HG02798 (cell line): ENCODE measurements around the gene CNEP1R1.

Experiments used
- ATAC-seq: cut with Tn5 transposase; IDR thresholded peaks from one replicate; pipeline ENCODE4 v1.9.1; 2021; ENCODE audit warnings: mild to moderate bottlenecking; ENCODE audit not compliant: unreplicated experiment, poor library complexity

Gene CNEP1R1

GRCh38 chr16:50059111-50059510 is 34.1 kb downstream of the CNEP1R1 start:
- ATAC-seq: no peak

DNA sequence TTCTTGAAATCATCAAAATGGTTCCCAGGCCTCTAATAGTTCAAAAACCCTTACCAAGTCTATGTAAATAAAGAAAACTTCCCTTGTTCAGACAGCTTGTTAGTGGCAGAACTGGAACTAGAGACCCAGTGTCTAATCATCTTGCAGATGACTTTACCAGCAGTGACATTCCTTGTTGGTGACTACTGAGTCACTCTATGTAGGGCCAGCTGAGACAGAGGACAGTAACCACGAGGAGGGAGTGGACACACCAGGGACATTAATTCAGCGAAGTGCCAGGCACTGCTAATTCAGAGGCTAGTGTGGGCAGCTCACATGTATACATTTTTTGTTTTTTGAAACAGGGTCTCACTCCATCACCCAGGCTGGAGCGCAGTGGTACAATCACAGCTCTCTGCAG is 34.6 kb downstream of the CNEP1R1 start:
- ATAC-seq: no peak

DNA sequence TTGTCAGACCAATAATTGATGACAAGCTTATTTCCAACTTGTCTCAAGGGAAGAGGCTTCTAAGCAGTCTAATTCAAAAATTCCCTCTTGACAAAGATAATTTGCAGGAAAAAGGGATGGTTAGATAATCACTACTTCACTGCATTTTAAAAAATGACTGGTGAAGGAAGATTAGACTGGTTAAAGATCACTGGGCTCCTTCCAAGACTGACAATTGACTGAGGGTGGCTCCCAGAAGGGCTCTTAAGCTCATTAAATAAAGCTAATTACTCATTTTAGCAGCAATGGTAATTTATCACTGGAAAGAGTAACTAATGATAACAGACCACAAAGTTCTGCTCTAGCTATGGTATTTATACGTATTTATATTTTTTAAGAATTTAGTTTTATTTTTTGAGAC is 36.3 kb downstream of the CNEP1R1 start:
- ATAC-seq: no peak

DNA sequence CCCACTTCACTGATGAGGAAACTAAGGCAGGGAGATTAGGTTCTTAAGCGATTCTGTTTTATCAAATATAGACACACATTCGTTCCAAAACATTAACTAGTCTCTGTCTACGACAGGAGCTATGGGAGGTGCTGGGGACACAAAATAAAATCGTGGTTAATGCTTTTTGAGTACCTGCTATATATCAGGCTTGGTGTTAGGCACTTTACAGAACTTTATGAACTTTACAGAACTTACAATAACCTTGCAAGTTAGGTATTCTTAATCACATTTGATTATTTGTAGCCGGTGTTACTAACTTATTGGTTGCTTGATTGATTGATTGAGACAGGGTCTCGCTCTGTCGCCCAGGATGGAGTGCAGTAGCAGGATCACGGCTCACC is 40.2 kb downstream of the CNEP1R1 start:
- ATAC-seq: no peak

- ATAC-seq: peak; percentile 85
Observed at GRCh38 chr16:50065624-50066481, 40.8 kb downstream of the CNEP1R1 start, which contains the start of gene HEATR3. HEATR3 (plus strand) TSS chr16:50065970; CDS start chr16:50066132, 162 bp downstream.

GRCh38 chr16:50066482-50067289 is 41.7 kb downstream of the CNEP1R1 start:
- ATAC-seq: no peak

DNA sequence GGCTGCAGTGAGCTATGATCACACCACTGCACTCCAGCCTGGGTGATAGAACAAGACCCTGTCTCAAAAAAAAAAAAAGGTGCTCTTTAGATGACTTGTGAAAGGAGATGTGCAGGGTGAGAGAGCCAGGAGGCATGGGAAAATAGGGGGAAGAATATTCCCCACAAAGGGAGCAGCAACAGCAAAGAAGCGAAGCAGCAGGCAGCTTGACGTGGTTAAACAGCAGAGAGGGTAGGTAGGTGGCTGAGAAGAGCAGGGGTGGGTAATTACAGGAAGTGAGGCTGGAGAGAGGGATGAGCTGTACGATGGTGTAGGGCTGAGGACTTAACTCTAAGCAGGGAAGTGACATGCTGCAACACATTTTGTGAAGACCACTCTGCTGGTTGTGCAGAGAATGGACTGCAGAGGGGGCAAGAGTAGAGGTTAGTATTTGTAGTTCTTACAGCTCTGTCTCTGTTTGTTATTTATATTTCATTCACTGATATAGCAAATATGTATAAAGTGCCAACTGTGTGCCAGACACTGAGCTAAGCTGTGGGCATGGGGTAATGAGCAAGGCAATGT is 42.3 kb downstream of the CNEP1R1 start:
- ATAC-seq: no peak

- ATAC-seq: no peak
Observed at GRCh38 chr16:50068550-50068949, 43.5 kb downstream of the CNEP1R1 start.

GRCh38 chr16:50069060-50069459 is 44.0 kb downstream of the CNEP1R1 start:
- no peak for ATAC-seq

DNA sequence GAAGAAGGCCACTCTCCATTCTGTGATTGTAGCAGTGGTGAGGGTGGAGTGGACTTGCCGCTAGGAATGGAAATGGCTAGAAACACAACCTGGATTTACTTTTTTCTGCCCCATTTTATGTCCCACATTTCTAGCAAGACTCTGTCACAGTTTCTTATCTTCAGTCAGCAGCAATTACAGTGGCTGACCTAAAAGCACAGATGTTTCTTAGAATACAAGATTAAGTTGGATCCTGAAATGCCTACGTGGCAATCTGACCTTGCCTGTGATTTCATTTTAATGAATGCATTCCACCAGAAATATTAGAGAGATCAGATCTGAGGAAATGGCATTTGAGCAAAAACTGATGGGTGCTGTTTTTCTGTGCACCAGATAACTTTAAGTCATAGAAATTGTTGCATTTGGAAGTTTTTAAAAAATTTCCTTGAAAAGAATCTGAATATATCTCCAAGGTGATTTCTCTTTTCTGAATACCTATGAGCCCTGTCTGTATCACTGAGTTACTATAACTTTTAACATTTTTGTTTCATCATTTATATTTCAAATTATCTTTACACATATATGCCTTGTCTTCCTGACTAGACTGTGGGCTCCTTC is 46.1 kb downstream of the CNEP1R1 start:
- no peak for ATAC-seq

DNA sequence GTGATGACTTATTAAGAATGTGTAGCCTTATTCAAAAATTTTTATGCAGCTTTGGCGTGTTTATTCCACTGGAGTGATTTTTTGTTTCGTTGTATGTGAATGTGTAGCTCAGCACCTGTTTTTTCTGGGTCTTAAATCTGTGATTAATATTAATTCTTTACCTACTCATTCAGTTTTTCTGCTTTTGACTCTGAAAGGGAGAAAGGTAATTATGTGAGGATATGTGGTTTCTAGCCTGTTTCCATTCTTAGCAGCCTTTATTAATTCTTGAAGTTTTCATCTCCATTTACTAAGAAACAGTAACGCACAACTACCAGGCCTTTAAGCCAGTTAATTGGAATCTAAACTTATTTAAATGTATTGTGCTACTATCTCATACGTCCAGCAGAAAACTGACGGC is 47.7 kb downstream of the CNEP1R1 start:
- ATAC-seq: no peak

DNA sequence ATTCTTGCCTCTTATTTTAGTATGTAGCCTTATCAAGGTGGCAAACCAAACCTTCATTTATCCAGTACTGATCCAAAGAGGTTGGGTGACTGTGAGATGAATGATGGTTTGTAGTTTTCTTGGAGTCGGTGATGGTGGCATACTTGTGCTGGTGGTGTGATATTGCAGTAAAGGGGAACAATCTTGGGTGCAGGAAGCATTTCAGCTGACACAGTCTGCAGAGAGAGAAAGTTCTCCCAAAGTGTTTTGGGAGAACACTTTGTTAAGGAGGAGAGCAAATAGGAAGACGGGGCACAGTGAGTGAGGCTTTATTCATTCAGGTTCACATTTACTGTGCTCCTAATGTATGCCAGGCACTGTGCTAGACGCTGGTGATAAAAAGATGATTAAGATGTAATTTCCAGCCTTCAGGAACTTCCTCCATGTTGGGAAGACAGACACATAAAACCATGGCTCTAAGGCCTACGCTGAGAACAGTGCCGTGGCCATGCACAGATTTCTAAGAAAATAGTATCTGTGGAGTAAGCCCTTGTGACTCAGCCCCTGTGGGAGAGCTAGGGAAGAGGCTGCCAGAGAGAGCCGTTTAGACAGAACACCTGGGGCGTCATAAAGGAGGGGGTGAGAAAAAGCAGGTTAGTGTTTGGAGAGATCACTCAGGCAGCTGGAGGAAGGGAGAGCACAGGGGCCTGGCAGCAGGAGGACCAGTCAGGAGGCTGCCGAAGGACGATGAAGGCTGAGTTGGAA is 54.5 kb downstream of the CNEP1R1 start:
- no peak for ATAC-seq

DNA sequence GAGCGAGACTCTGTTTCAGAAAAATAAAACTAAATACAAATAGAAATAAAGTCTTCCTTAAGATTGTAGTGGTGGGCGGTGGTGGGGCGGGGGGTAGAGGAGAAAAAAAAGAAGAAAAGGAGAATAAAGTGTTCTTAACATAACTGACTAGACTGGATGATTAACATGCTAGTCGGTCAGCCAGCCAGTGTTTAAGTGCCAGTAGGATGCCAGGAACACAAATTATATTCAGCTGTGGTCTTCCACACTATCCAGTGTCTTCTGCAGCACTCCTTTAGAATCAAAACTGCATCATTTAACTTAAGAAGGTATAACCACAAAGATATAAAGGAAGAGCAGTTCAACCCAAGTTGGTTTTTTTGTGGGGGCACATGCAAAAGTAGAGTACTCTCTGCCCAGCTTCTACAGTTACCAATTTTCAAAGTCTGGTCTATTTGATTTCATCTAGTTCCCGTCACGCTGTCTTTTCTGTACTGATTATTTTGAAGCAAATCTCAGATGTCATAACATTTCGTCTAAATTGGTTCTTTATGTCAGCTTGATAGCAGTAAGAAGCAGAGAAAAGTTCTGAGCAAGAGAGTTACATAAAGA is 56.5 kb downstream of the CNEP1R1 start:
- no peak for ATAC-seq

DNA sequence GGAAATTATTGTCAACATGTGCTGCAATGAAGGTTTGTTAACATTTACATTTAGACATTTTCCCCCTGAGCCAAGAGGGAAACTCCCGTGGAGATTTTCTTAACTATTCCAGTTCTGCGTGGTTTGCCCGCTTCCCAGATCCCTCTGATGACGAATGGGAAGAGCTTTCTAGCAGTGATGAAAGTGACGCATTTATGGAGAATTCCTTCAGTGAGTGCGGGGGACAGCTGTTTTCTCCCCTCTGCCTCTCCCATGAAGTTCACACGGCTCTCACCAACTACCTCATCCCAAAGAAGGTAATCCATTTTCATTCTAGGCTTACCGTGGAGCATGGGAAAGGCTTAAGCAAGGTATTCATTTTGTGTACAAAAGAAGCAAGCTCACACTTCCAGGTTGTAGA is 59.0 kb downstream of the CNEP1R1 start:
- ATAC-seq: no peak

DNA sequence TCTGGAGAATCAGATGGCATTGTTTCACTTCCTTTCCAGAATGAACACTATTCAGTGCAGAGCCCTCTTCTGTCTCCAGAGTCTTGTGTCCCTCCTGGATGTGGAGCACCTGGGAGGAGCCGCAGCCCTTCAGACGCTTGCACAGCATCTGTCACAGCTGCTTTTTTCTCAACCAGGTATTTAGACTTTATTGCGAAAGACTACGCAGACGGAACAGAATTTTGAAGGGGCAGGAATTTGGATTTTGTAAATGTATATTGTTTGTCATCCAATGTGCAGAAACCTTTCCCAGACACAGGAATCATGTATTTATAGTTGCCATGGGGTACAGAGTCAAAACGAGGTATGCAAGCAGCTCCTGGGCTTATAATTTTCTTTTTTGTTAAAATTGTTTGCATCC is 61.2 kb downstream of the CNEP1R1 start:
- no peak for ATAC-seq
